ENCODE data around the gene ROR1. TPM values are rescaled to one million over a fixed set of nuclear protein-coding genes. Genes with fewer than 3 reads are reported as not detected.

Gene ROR1
- total and polyA plus RNA-seq, 2 of the 4 experiments (the other 2 are of a cell fraction), result 4.4 to 10.0 TPM

DNA sequence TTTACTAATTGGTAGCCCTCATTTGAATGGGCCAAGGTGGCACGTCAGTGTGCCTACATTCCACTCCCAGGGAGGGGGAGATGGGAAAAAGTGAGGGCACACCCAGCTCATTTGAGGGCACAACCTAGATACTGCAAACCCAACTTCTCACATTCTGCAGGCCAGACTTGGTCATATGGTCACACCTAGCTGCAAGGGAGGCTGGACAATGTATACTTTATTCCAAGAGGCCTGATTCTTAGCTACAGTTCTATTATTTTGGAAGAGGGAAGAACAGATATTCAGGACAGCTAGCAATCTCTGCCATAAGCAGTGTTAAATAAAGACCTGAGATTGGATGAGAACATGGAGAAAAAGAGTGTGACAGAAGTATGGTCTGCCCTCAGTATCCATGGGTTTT lies 180.4 kb downstream of the ROR1 start:
- dilution Hi-C loops (cut with HindIII; ENCODE audit: low sequenced_read_pairs, unreplicated experiment), result no loop called here
- Histone ChIP-seq H3K79me1 (ENCODE audit: low read depth in 1 of 2, low read length in 2 of 2) (no peaks in the 10 kb centered on the region), H3K56ac (ENCODE audit: extremely low read depth, insufficient read depth, low read length) (no peak overlapping the region), H3K9ac (ENCODE audit: low read depth, low read length) (no peak overlapping the region), H2BK120ac (ENCODE audit: low read depth, low read length) (no peak overlapping the region), H3K4me2 (ENCODE audit: low read depth, low read length) (no peak overlapping the region), H4K5ac (ENCODE audit: low read depth, low read length) (no peak overlapping the region), H3K18ac (ENCODE audit: low read depth, low read length) (no peak overlapping the region), H3K27ac (ENCODE audit: insufficient read depth, low read length) (no peak overlapping the region), H3K23ac (ENCODE audit: low read depth, low read length) (no peak overlapping the region), H2BK15ac (ENCODE audit: low read depth, low read length) (no peak overlapping the region), H3K36me3 (ENCODE audit: control insufficient read depth, insufficient read depth, low read length) (no peaks in the 10 kb centered on the region), H2BK20ac (ENCODE audit: low read depth, low read length) (no peak overlapping the region), H3K4me3 (ENCODE audit: insufficient read depth, low read depth, low read length) (no peak overlapping the region), H2AK5ac (ENCODE audit: low read depth, low read length) (no peak overlapping the region), H4K20me1 (ENCODE audit: insufficient read depth, low read length) (no peaks in the 10 kb centered on the region), H2AFZ (replicated peaks; ENCODE audit: low read length, poor library complexity) (no peak overlapping the region), H3K4ac (ENCODE audit: low read depth, low read length) (no peak overlapping the region), H2BK5ac (ENCODE audit: low read depth, low read length, poor library complexity, severe bottlenecking) (no peak overlapping the region), H4K8ac (ENCODE audit: low read depth in 2 of 2, low read length in 2 of 2) (no peak overlapping the region), H3K14ac (replicated peaks; ENCODE audit: low read depth, low read length) (no peak overlapping the region), H2AK9ac (replicated peaks; ENCODE audit: low read depth, low read length, poor library complexity) (no peak overlapping the region), H3K9me3 (ENCODE audit: control insufficient read depth, insufficient read depth, low read length) (peaks cover 9% of the 10 kb centered on the region), H4K91ac (ENCODE audit: insufficient read depth, low read depth, low read length) (no peak overlapping the region), H3K9me1 (ENCODE audit: insufficient read depth, low read length) (no peaks in the 10 kb centered on the region), H3K4me1 (ENCODE audit: control insufficient read depth, insufficient read depth, low read length) (0 out of 2 replicates have a peak, but pooled peaks cover 5% of the 10 kb centered on the region), H3K27me3 (ENCODE audit: control insufficient read depth, insufficient read depth, low read length) (no peaks in the 10 kb centered on the region)
- no TSS peak for BruUV-seq (replicated peaks)
- DNase-seq, result no peak
- no peak for TF ChIP-seq CEBPB (IDR thresholded peaks at IDR 0.05; ENCODE audit: low read depth, low read length)
- no peak for TF ChIP-seq SMC3 (IDR thresholded peaks at IDR 0.05; ENCODE audit: low read depth, low read length)
- no peak for TF ChIP-seq RFX5 (IDR thresholded peaks at IDR 0.05; ENCODE audit: low read depth, low read length)
- TF ChIP-seq FOS (IDR thresholded peaks at IDR 0.05; ENCODE audit: low read depth, low read length), result no peak
- no peak for TF ChIP-seq MAZ (IDR thresholded peaks at IDR 0.05; ENCODE audit: borderline replicate concordance, low read depth, low read length)
- no peak for TF ChIP-seq RAD21 (IDR thresholded peaks at IDR 0.05; ENCODE audit: low read length)
- TF ChIP-seq MXI1 (IDR thresholded peaks at IDR 0.05; ENCODE audit: borderline replicate concordance, low read depth, low read length), result no peak
- TF ChIP-seq, protein P1, sequence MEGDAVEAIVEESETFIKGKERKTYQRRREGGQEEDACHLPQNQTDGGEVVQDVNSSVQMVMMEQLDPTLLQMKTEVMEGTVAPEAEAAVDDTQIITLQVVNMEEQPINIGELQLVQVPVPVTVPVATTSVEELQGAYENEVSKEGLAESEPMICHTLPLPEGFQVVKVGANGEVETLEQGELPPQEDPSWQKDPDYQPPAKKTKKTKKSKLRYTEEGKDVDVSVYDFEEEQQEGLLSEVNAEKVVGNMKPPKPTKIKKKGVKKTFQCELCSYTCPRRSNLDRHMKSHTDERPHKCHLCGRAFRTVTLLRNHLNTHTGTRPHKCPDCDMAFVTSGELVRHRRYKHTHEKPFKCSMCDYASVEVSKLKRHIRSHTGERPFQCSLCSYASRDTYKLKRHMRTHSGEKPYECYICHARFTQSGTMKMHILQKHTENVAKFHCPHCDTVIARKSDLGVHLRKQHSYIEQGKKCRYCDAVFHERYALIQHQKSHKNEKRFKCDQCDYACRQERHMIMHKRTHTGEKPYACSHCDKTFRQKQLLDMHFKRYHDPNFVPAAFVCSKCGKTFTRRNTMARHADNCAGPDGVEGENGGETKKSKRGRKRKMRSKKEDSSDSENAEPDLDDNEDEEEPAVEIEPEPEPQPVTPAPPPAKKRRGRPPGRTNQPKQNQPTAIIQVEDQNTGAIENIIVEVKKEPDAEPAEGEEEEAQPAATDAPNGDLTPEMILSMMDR (conservative IDR thresholded peaks at IDR 0.05; ENCODE audit: low read depth, low read length), result no peak
- no peak for TF ChIP-seq ELK1 (IDR thresholded peaks at IDR 0.05; ENCODE audit: borderline replicate concordance, low read depth, low read length)
- TF ChIP-seq NFE2L2 (IDR thresholded peaks at IDR 0.05; ENCODE audit: low read depth, low read length), result no peak
- no peak for TF ChIP-seq BHLHE40 (IDR thresholded peaks at IDR 0.05; ENCODE audit: low read depth, low read length)
- no peak for TF ChIP-seq RCOR1 (IDR thresholded peaks at IDR 0.05; ENCODE audit: insufficient replicate concordance, low read length)
- TF ChIP-seq CHD1 (IDR thresholded peaks at IDR 0.05; ENCODE audit: low read depth, low read length), result no peak
- in situ Hi-C loops (cut with MboI; ENCODE audit: low sequenced_read_pairs), result no loop called here
- no peak for ATAC-seq (ENCODE audit: low read depth)
- ChIA-PET CTCF (no interaction called here), POLR2A (ENCODE audit: unreplicated experiment) (interaction anchor here (0.5 kb wide), 1 partner anchor 16 kb away, joined by 3 read pairs; no protein-coding TSS in a partner anchor)
- no CpG with 5 or more reads among the region's 1 CpG for WGBS, 2 experiments (ENCODE audit: extremely low coverage in 2 of 2, insufficient read length in 1 of 2)
- intact Hi-C loops (cut with micrococcal nuclease), result no loop called here
